Ramos (cell line): ENCODE results near the gene ZDHHC11.
"Not testable (repeated sequence)": the region's sequence is repeated elsewhere in the genome, so short reads cannot be mapped to it uniquely, and the experiment has no call there.

ENCODE experiments used
- in situ Hi-C: fragments of 300-500 bp; cut with MboI; formaldehyde crosslinking; loops from one replicate; pipeline ENCODE4 v1.14.3; 2022; ENCODE audit warnings: low sequenced_read_pairs; ENCODE audit not compliant: unreplicated experiment

The ZDHHC11 gene

GRCh38 chr5:765948-766631 lies 84.7 kb downstream of the ZDHHC11 start:
- in situ Hi-C loops = no loop called here

DNA sequence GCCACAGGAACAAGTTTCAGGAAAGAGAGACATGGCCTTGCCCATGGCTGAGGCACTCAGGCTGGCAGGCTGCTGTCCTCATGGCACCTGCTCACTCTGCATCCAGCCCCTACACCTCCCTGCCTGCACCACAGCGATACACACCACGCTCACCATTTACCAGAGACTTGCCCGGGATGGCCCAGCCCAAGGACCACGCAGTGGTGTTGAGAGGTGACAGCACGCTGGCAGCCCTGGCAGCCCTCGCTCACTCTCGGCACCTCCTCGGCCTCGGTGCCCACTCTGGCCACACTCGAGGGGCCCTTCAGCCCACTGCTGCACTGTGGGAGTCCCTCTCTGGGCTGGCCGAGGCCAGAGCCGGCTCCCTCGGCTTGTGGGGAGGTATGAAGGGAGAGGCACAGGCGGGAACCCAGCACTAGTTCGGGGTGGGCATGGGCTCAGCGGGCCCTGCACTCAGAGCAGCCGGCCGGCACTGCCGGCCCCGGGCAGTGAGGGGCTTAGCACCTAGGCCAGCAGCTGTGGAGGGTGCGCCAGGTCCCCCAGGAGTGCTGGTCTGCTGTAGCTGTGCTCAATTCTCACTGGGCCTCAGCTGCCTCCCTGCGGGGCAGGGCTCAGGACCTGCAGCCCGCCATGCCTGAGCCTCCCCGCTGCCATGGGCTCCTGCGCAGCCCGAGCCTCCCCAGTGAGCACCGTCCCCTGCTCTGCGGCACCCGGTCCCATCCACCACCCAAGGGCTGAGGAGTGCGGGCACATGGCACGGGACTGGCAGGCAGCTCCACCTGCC lies 86.6 kb downstream of the ZDHHC11 start:
- in situ Hi-C loops = no loop called here

DNA sequence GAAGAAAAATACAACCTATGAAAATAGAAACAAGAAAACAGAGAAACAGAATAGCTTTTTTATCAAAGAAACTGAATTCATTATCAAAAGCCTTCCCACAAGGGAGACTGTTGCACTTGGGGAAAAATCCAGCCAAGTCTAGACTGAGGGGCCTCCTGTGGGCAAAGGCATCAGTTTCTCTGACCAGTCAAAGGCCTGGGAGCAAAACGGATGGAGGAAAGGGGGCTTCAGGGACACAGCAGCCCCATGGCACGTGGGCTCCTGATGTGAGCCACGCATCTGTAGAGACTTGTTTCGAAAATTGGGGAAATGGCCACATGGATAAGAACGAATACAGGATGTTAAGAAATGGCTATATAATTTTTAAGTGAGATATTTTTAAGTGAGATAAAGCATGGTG lies 87.4 kb downstream of the ZDHHC11 start:
- in situ Hi-C loops = no loop called here

DNA sequence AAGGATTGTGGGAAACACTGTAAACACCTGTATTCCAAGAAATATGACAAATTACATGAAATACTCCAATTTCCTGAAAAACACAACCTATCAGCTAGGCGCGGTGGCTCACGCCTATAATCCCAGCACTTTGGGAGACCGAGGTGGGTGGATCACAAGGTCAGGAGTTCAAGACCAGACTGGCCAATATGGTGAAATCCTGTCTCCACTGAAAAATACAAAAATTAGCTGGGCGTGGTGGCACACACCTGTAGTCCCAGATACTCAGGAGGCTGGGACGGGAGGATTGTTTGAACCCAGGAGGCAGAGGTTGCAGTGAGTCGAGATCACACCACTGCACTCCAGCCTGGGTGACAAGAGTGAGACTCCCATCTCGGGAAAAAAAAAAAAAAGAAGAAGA lies 87.8 kb downstream of the ZDHHC11 start:
- in situ Hi-C loops = not testable (repeated sequence)

- in situ Hi-C loops = no loop called here
Observed at GRCh38 chr5:761854-762710, 88.7 kb downstream of the ZDHHC11 start.

GRCh38 chr5:761059-761771 lies 89.6 kb downstream of the ZDHHC11 start:
- in situ Hi-C loops = no loop called here

- in situ Hi-C loops = no loop called here
Observed at GRCh38 chr5:760363-761058, 90.3 kb downstream of the ZDHHC11 start.

- in situ Hi-C loops = no loop called here
Observed at GRCh38 chr5:759781-760362, 90.9 kb downstream of the ZDHHC11 start.

DNA sequence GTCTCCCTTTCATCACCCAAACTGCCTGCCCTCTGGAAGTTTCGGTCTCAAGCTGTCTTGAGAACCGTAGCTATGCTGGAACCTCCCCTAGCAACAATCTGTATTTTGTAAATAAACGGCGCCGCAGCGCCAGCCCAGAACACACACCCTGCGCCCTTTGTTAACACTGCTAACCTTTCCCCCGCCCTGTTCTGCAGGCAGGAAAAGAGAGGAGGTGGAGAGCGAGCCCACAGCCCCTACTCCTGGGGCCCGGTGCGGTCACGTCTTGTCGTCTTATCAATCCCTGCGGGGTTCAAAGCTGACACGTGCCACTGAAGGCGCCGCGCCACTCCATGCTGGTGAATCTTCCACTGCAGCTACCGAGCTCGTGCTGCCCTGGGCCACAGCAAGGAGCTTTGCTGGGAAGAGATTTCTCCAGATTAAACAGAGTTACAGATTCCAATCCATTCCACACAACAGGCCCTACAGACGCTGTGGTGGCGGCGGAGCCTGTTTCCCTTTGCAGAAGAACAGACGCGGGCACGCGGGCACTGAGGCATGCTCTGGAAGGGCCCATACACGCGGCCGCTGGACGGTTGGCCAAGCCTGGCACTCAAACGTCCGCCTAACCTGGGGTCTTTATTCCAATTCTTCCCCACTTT lies 91.6 kb downstream of the ZDHHC11 start:
- in situ Hi-C loops = no loop called here

DNA sequence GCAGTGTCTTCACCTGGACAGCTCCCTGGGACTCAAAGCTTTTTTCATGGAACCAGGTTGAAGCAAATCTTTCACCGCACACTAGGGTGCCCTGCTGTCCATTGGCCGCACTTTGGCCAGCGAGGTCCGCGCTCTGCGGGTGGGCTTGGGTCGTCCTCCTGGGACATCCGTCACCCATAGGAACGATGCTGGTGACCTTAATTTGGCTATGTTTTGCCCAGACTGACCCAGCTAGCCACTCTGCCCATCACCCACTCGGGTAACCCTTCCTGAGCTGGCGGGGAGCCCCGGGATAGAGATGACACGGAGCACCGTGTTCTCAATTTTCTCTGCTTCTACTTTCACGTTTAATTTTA lies 92.1 kb downstream of the ZDHHC11 start:
- in situ Hi-C loops = no loop called here

GRCh38 chr5:757931-758697 lies 92.7 kb downstream of the ZDHHC11 start:
- in situ Hi-C loops = no loop called here

DNA sequence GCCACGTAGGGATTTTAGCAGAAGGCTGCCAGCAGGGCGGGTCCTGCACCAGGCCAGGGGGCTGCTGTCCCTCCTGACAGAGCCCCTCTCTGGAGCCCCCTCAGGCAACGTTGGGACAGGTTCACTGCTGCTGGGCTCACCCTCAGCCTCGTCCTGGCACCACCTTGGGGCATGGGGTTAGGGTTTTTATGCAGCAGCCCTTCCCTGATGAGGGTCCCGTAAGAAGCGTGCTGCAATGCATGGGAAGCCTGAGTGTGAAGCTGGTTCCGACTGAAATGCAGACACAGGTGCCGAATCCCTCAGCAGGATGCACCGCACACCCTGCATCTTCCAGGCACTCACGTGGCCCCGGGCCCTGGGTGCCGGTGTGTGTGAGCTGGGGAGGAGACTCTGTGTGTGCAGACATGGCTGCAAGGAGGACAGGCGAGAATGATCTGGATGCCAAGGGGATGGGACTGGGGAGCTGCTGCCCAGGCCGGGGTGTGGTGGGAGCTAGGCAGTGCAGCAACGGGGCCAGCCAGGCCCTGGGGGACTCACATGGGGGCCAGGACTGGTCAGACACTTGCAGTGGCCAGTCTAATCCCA lies 93.3 kb downstream of the ZDHHC11 start:
- in situ Hi-C loops = no loop called here

DNA sequence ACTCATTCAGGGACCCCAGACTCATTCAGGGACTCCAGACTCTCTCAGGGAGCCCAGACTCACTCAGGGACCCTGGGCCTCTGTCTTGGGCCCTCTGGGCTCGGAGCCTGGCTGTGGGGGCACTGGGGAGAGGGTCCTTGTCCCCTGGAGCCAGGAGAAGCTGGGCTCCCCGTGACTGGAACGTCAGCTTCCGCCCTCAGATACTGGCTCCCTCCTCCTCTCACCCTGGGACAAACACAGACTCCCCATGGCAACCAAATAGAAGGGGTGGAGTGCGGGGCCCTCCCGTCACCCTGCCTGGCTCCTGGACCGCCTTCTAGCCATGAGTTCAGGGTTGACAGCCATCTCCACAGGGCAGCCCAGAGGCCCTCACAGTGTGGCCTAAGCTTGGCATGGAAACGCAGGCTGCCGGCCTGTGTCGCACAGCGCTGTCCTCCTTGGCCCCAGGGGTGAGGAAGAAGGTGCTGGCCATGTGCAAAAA lies 93.9 kb downstream of the ZDHHC11 start:
- in situ Hi-C loops = no loop called here

GRCh38 chr5:756171-756570 lies 94.6 kb downstream of the ZDHHC11 start:
- in situ Hi-C loops = no loop called here

DNA sequence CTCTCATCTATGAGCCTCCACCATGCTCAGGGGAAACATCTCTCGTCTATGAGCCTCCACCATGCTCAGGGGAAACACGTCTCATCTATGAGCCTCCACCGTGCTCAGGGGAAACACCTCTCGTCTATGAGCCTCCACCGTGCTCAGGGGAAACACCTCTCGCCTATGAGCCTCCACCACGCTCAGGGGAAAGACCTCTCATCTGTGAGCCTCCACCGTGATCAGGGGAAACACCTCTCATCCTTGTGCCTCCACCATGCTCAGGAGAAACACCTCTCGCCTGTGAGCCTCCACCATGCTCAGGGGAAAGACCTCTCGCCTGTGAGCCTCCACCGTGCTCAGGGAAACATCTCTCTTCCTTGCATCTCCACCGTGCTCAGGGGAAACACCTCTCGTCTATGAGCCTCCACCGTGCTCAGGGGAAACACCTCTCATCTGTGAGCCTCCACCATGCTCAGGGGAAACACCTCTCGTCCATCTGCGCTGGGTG lies 96.6 kb downstream of the ZDHHC11 start:
- in situ Hi-C loops = not testable (repeated sequence)

DNA sequence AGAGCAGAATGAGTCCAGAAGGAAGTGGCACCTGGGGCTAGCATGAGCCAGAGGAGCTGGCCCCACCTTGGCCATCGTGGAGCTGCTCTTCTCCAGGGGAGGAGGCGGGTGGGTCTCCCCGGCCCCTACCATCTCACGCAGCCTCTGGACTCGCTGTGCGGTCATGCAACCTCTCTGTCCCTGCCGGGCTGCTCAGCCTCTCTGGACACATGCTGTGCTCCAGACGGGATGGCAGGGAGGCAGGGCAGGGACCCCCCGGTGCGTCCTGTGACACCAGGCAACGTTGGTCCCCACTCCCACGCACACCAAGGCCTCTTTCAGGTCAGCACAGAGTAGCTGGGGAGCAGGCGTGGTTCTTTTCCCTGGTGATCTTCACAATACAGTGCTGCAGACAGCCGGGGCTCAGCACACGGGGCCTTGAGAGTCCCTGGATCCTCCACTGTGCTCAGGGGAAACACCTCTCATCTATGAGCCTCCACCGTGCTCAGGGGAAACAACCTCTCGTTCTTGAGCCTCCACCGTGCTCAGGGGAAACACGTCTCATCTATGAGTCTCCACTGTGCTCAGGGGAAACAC lies 97.1 kb downstream of the ZDHHC11 start:
- in situ Hi-C loops = not testable (repeated sequence)

DNA sequence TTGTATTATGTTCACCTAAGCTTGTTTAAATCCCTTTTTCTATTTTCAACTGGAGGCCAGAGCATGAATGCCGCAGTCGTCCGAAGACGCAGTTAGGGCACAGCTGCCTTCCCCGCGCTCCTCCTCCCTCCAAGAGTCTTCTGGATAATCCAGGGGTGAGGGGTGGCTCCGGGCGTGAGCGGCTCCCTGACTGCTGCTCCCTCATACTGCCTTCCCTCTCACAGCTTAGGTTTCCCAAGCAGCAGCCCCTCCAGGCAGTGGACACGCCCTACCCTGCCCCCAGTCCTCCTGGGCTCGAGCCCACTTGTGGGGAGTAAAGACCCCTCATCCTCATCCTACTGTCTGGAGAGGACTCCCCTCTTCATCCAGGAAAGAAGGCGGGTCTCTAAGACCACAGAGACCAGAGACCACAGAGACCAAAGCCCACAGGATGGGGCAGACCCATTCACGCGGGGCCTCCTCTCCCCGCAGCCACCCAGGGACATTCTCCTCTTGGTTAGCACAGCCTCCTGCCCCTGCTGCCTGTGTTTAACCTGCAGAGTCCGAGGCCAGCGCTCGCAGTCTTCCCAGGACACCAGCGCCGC lies 98.2 kb downstream of the ZDHHC11 start:
- in situ Hi-C loops = not testable (repeated sequence)
